ENCODE results near the gene TMBIM6.
"Not testable (repeated sequence)": the region's sequence is repeated elsewhere in the genome, so short reads cannot be mapped to it uniquely, and the experiment has no call there.

The TMBIM6 gene

DNA sequence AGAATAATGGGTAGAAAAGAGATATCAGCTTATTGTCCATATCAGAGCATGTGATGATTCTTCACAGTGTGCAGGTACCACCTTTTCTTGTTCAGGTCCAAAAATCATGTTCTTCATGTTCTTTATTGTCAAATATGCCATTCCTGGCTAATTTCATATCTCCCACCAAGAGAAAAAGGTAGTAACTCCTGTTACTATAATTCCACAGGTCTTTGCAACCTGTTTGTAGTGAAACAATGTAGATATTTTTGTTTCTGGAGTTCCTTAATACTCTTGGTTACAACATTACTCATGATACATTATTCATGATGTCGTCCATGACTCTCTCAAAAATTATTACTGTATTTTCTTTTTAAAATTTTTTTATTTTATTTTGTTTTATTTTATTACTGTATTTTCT, 11.3 kb upstream of the TMBIM6 start:
- no peak for DNase-seq

DNA sequence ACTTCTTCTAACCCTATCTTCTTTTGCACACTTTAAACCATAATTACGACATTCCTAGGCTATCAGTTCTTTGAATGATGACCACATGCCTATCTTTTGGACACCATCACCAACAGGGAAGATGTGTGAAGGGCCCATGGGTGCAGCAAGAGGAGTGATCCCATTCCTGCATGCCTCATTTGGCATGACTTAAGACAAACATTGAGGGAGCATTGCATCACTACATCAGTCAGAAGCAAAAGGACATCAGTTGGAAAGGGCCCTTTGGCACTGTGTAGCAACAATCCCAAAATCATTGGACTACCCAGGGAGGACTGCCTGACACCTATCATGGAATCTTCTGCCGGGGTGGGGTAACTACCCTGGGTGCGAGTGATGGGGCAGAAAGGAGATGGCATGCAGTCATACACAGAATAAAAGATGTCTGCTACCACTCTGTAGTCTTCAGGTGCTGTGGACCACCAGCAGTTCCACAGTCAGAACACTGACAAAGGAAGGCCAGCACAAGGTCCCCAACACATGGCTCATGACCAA, 10.7 kb upstream of the TMBIM6 start:
- no peak for DNase-seq

DNA sequence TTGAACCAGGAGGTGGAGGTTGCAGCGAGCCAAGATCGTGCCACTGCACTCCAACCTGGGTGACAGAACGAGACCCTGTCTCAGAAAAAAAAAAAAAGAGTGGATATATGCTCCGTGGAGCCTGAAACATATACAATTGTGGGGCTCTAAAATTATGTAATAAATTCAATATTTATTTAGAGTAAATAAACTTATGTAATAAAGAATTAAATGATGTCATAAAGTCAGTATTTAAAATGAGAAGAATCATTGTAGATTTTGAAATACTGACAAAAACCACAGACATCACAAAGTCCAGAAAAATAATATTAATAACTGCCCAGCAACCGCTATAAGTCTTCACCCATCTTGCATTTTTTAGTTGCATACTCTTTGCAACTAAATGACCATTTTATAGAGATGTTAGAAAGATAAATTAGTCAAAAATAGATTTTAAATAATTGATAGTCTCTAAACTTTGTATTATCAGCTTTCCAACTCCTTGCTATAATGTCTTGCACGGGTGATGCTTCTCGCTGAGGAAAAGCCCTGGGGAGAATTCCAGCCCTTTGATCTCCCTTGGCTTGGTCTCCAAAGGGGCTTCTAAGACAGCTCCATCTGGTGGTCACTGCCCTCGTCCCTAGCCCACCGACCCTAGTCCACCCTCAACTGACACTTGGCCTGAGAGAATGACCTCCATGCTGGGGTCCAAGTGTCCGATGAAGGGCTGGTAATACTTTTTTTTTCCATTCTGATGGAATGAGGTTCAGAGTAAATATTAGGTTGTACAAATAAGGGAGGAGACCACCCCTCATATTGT, 7.9 kb upstream of the TMBIM6 start:
- no peak for DNase-seq

DNA sequence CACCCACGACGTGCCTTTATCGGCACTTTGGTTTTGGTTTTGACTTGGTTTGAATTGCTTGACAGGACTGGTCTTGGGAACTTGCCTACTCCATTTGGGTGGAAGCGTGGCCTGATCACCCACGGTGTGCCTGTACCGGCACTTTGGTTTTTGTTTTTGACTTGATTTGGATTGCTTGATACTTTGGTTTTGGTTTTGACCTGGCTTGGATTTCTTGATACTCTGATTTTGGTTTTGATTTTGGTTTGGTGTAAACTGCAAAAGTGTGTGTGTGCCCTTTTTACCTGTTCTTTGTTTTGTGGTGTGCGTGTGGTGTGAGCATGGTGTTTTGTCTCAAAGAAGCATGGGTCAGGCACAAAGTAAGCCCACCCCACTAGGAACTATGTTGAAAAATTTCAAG, 6.5 kb upstream of the TMBIM6 start:
- not testable (repeated sequence) for DNase-seq

DNA sequence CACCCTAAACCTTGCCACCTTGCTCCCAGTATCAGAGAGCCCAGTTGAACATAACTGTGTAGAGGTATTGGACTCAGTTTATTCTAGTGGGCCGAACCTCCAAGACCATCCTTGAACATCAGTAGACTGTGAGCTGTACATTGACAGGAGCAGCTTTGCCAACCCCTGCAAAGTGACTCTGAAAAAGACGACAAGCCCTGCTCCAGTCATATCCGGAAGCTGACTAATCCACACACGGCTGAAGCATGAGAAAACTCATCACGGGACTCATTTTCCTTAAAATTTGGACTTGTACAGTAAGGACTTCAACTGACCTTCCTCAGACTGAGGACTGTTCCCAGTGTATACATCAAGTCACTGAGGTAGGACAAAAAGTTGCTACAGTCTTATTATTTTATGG, 2.6 kb upstream of the TMBIM6 start:
- DNase-seq, result not testable (repeated sequence)

DNA sequence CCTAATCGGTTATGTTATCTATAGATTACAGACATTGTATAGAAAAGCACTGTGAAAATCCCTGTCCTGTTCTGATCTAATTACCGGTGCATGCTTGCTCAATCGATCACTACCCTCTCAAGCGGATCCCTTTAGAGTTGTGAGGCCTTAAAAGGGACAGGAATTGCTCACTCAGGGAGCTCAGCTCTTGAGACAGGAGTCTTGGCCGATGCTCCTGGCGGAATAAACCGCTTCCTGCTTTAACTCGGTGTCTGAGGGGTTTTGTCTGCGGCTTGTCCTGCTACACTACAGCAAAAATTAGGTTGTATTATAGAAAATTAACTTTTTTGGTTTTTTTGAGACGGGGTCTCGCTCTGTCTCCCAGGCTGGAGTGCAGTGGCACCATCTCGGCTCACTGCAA, 1.1 kb upstream of the TMBIM6 start:
- not testable (repeated sequence) for DNase-seq

DNA sequence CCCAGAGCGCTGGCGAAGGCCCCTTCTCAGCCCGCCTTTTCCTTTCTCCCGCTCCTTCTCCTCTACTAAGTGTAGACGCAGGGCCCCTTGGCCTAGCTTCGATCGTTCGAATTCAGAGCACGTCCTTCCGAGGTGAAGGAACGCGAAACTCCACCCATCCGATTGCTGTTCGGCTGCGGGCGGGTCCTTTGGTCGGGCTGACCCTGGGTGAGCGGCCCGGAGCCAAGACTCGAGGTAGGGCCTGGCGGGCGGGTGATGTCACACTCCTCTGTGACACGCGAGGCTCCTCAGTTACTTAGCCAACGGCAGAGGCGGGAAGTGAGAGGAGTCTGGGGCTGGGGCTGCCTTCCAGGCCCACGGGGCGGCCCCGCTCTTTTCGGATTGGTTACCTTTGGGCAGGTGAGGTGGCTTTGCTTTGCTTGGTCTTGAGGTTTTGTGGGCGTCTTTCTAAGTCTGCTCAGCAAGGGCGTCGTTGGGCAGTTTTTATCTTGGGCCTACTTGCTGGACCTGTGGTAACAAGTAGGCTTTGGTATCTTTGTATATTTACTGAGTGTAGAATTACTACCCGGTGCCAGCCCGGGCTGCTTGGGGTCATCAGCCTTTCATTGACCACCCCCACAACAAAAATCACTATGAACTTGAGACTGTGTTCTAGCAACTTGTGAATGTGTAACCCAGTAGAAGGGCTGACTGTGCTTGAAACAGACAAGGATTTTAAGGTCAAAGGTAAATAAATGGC, 694 bp downstream of the TMBIM6 start:
- peak; percentile 46 for DNase-seq

DNA sequence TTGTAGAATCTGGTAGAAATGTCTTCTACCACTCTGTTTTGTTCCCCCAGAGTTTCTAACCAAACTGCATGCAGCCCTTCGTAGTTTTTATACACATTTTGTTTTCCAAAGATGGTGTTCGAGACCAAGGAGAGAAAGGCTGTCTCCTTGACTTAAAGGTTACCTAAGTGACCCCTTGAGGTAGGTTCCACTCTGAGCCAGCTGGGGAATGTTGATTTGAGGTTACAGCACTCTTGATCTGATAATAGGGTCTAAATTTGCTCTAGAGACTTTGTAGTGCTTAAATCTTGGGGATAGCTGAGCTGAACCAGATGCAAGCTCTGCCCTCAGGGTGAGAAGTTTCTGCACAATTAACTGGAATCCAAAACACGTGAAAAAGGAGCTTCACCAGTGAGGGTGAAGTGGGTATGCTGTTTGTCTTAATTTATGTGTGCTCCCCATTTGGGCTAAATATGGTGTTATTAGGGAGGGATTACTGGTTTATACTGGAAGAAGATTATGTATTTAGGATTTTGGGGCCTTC, 3.1 kb downstream of the TMBIM6 start:
- no peak for DNase-seq

DNA sequence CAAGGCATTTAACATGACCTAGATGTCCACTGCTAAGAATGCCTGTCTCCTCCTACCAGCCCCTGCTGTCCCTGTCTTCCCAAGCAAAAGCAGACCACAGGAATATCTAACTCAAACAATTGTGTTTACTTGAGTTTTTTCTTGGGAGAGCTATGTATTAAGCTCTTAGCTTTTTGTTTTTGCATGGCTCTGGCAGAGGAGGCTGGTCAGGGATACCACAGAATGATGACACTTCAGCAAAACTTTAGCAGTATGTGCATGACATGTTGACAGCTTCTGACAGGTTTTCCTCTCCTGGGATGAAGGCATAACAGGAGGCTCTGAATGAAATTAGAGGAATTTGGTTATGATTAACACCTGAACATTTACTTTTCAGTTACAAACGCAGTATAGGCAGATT, 6.9 kb downstream of the TMBIM6 start:
- no peak for DNase-seq

DNA sequence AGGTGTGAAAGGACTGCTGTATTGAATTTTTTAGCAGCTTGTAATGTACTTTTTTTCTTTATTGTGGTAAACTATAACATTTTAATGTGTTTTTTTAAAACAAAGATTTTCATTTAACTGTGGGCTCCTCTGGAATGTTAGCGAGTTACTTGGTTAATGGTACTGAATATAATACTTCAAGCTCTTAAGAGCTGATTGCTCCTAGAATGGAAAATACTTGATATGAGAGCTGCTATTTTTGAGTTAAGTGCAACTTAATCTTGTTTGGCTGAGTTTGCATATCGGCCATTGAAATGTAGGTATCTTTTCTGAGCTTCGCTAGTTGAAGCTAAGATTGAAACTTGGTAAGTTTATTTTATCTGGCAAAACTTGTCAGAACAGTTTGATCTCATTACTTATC, 7.4 kb downstream of the TMBIM6 start:
- DNase-seq, result no peak

DNA sequence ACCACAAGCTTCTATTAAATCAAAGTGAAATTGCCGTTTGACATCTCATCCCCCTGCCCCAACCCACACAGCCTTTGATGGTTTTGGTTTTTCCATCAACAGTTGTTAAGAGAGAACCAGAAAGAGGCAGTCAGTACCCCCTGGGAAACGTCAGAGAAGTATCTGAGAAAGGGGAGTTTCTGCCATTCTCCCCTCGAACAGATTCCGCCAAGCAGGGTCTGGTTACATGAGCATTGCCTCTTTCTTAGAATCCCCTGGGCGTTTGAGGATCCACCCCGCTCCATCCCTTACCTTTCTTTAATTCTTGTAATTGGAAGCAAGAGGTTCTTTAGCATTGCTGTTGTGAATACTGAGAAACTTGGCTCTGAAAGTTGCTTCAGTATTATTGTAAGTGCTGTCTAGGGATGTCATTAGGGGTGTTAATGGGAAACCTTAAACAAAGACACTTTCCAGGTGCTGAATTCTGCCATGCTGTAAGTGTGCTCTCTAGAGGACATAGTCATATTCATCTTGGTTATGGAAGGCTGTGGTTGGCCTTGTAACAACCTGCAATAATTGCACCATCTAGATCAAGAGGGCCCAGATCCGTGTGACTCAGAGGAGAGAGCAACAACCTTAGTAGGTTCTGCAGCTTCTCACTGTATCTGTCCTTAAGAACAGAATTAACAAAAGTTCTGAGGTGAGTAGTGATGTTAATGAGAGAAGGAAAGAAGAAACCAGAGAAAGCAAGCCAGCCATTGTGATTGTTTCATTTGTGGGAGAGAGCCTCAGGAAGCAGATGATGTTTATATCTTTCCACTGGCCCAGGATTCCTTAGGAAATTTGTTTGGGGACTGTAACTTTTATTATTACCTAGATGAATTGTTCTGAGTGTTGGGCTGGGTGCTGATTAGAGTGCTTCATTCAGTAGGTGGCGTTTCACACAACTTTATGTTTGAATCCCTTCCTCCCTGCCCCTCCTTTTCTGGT, 9.0 kb downstream of the TMBIM6 start:
- DNase-seq, result peak; percentile 80

DNA sequence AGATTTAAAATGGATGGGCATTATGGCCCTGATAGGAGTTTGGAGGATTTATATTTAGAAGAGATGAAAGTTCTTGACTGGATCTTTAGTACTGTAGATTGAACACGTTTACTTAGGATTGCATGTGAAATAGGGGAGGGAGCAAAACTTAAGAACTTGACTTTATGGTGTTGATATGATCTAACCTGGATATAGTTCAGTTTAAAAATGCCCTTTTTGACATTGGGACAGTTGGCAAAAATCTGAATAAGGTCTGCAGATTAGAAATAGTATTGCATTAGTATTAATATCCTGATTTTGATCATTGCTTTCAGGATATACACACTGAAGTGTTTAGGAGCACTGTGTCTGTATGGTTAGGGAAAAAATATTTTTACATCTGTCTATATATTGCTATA, 9.6 kb downstream of the TMBIM6 start:
- no peak for DNase-seq

DNA sequence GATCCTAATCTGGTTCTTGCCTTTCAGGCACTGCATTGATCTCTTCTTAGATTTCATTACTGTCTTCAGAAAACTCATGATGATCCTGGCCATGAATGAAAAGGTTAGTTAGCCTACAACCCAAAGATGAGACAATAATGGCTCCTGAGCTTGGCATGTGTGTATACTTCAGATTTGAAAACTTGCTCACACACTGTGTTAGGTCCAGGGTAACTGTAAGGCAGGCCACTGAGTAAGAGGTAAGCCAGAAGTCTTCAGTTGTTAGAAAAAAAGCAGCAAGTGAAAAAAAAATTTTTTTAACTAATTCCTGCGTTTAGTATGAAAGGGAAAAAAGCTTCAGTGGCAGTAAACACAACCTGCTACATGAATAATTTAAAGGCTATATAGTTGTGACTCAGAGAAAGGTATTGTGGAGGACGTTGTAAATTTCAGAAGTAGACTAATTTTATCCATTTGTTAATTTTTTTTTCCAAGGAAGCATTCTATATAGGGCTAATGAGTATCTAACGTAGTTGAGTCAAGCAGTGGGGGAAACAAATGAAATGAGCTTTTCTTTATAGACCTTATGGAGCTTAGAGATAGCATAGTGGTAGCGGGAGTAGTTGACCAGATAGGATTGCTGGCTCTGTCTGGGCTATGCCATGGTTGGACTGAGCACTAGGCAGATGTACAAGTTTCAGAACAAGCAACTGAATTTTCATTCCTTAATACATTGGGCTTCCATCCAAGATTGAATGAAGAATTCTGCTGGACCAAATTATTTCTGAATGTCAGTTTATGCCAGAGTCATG, 20.5 kb downstream of the TMBIM6 start:
- DNase-seq, result no peak

DNA sequence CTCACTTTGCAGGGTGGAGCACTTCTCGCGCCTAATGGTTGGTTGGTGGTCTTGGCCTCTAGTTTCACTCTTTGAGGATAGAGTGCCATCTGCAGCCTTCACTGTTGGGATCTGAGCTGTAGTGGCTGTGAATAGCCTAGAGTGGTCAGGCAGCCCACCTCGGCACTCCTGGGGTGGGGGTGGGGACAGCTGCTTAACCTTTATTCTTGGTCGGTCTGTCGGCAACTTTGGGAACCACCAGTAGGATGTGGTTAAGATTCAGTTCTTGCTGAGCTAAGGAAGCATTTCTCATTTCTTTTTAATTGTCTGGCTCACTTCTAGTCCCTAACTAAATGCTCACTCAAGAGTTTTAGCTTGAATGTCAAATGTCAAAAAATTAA, 21.1 kb downstream of the TMBIM6 start:
- no peak for DNase-seq

DNA sequence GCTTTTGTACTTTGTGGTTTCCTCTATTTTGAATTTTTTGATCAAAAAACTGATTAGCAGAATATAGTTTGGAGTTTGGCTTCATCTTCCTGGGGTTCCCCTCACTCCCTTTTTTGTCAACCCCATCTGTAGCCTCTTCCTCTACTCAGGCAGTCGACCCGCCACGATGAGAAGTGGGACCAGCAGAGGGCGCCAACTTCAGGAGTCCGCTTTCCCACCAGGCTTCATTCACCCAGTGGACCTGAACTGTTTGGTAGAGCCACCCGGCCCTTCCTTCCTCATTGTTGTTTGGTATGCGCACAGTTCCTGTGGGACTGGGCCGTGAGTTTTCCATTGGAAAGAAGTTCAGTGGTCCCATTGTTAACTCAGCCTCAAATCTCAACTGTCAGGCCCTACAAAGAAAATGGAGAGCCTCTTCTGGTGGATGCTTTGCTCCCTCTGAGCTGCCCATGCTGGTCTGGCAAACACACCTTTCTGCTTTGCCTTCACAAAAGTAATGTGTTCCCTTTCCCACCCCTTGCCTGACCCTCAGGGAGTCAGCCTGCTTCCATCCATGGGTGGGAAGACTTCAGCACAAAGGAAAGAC, 21.7 kb downstream of the TMBIM6 start:
- no peak for DNase-seq

DNA sequence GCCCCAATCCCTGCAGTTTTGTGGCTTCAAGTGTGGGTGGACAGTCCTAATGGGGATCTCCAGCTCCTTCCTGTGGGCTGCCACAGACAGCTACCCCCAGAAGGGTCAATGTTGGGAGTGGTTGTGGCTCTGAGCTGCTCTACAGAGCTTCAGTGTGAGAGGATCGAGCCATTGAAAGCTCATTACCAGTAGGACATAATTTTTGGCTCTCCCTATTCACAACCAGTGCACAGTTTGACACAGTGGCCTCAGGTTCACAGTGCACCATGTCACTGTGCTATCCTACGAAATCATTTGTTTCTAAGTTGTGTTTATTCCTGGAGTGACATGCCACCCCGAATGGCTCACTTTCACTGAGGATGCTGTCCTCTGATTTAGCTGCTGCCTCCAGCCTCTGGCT, 22.8 kb downstream of the TMBIM6 start:
- DNase-seq, result no peak

DNA sequence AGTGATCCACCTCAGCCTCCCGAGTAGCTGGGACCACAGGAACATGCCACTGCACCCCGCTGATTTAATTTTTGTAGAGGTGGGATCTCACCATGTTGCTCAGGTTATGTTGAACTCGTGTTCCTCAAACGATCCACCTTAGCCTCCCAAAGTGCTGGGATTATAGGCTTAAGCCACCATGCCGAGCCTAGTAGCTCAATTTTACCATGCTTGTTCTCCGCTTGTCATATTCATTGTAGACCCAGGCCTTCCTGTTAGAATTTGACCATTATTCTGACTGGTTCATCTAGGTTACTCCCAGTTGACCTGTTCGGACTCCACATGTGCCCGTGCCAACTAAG, 24.7 kb downstream of the TMBIM6 start:
- DNase-seq, result no peak

DNA sequence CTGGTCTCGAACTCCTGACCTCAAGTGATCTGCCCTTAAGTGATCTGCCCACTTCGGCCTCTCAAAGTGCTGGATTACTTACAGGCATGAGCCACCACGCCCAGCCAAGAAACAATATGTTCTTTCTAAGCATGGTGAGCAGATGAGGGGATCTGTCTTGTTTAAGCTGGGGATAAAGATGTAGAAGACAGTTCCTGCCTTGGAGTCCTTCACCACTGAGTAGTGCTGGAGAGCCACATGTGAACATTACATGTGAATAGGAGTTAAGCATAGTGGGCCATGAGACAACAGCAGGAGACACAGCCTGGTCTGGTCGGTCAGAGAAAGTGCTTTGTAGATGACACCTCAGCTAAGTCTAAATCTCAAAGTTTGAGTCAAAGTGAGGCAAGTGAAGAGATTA, 26.0 kb downstream of the TMBIM6 start:
- DNase-seq, result no peak

DNA sequence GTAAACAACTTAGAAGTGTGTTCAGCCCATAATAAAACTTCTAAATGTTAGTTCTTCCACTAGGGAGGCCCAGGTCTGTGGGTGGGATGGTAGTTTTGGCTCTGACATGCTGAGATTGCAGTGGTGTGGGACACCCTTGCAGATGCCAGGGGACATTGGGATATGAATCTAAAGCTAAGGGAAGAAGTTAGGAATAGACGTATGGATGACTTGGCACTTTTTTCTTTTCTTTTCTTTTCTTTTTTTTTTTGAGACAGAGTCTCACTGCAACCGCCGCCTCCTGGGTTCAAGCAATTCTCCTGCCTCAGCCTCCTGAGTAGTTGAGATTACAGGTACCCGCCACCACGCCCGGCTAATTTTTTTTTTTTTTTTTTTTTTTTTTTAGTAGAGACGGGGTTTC, 31.7 kb downstream of the TMBIM6 start:
- not testable (repeated sequence) for DNase-seq

DNA sequence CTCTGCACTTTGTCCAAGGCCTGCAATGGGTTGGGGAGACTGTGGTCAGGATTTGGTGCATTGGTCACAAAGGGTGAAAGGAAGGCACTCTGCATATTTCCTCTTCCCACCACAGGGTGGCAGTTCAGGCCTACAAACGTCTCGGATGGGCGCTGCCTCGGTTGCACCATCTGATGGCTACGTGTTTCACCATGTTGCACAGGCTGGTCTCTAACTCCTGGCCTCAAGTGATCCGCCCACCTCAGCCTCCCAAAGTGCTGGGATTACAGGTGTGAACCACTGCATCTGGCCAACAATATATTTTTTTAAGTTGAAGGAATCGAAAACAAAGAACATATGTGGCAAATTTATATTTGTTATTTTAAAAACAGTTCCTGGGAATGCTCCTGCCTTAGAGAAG, 35.1 kb downstream of the TMBIM6 start:
- DNase-seq, result peak; percentile 42

DNA sequence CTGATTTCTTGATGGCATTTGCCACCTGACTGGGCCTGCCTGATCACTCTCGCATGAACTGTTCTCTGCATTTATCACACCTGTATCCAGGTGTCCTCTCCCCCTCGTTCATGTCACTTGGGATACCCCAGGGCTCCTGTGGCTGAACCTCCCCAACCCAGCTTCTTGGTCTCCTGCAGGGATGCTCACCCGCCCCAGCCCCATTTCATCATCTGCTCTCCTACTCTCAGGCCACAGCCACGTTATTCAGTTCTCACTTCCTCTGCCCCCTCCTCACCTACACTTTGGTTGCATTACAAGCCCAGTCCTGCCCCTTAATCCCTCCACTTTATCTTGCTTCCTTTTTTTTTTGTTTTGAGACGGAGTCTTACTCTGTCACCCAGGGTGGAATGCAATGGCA, 35.5 kb downstream of the TMBIM6 start:
- no peak for DNase-seq

DNA sequence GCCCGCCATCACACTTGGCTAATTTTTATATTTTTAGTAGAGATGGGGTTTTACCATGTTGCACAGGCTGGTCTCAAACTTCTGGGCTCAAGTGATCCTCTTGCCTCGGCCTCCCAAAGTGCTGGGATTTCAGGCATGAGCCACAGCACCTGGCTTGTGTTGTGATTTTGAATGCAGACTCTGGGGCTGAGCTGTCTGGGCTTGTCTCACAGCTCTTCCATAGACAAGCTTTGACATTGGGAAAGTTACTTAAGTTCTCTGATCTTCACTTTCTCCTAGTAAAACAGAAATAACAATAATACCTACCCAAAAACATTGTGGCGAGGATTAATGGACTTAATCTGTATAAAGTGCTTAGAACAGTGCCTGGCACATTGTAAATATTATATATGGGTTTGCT, 36.0 kb downstream of the TMBIM6 start:
- DNase-seq, result no peak
